ENCODE measurements around the gene IFNLR1.

Gene IFNLR1

DNA sequence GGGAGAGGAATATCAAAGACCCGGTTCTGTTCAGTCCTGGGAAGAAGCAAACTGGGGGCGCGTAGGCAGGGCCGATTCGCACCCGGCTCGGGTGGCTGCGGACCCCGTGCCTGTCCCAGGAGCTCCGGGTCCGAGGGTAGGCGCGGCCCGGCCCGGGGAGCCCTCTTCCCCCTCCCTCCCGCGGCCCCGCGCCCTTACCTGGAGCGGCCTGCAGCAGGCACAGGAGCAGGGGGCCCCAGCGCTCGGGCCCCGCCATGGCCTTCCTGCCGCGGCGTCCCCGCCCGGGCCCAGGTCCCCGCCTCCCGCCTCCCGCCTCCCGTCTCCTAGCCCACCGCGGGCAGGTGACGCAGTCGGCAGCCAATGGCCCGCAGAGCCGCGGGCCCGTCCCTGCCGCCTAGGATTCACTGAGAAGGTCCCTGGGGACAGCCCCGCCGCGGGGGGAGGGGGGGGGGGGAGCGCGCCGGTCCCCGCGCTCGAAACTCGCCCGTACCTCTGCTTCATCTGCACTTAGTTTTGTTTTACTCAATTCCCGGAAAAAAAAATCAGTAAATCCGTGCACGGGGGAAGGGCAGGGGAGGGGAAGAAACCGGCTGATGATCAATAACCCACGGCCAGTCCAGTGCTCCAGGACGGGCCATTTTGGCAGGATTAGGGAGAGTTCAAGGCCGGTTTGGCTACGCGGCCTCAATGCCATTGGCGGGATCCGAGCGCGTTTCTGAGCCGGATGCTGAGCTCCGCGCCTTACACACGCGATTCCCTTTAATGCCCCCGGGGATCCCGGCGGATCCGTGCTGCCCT, at the start of gene IFNLR1:
Gene IFNLR1 (minus strand): TSS at position 297 of the 798 bp plus-strand sequence. CDS start 41 bp downstream, at position 256.
- no peak for TF ChIP-seq CTCF (IDR thresholded peaks at IDR 0.05)
- peak within 1 kb of the TSS; percentile 79 for H3K4me3 ChIP-seq
- no peak for DNase-seq (ENCODE audit: low spot score)
- H3K27ac ChIP-seq, result no peak within 1 kb of the TSS

DNA sequence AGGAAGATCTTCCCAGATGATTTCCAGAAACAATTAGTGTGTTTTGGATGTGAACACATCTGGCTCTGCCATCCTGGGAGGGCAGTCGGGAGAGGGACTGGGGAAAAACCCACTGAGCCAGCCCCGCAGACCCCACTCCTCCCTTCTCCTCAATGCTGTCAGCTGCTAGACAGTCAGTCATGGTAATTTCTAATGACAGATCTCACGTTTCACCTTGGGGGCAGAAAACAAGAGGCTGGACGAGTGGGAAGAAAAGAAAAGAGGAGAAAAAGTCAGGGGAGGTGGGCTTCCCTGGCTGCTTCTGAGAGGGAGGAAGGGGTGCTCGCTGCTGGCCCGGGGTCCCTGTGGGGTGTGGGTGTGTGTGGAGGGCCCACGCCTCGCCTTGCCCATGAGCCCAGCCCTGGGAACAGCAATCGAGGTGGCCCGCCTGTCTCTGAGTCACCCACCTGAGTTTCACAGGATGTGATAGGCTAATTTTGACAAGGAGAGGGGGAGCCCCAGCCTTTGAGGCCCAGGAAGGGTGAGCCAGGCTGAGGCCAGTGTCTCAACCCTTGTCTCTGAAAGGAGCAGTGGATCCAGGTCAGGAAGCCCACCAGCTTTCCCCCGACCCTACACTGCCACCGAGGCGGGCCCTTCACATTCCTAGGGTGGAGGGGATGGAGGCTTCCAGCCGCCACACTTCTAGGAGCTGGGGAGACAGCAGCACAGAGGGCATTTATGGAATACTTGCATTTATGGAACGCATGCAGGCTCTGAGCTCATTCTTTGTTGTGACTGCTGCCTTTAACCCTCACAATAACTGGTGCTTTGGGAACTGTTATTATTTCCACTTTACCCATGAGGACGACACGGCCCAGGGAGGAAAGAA, 49.1 kb upstream of the IFNLR1 start:
- no peak for TF ChIP-seq CTCF (IDR thresholded peaks at IDR 0.05)
- no peak overlapping the region for H3K4me3 ChIP-seq
- DNase-seq (ENCODE audit: low spot score), result no peak
- no peak overlapping the region for H3K27ac ChIP-seq

- TF ChIP-seq CTCF (IDR thresholded peaks at IDR 0.05), result no peak
- H3K4me3 ChIP-seq, result no peak overlapping the region
- DNase-seq (ENCODE audit: low spot score), result no peak
- H3K27ac ChIP-seq, result no peak overlapping the region
Observed at GRCh38 chr1:24233684-24234600, 46.9 kb upstream of the IFNLR1 start.

- no peak overlapping the region for H3K4me3 ChIP-seq
- TF ChIP-seq CTCF (IDR thresholded peaks at IDR 0.05), result no peak
- H3K27ac ChIP-seq, result no peak overlapping the region
- DNase-seq (ENCODE audit: low spot score), result no peak
Observed at GRCh38 chr1:24231701-24232100, 44.6 kb upstream of the IFNLR1 start.

DNA sequence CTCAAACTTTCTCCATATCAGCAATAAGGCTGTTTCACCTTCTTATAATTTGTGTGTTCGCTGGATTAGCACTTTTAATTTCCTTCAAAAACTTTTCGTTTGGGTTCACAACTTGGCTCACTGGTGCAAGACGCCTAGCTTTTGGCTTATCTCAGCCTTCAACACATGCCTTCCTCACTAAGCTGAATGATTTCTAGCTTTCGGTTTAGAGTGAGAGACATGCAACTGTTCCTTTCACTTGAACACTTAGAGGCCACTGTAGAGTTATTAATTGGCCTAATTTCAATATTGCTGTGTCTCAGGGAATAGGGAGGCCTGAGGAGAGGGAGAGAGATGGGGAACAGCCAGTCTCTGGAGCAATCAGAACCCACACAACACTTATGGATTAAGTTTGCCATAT, 41.2 kb upstream of the IFNLR1 start:
- DNase-seq (ENCODE audit: low spot score), result no peak
- no peak for TF ChIP-seq CTCF (IDR thresholded peaks at IDR 0.05)
- Histone ChIP-seq H3K27ac (no peak overlapping the region), H3K4me3 (no peak overlapping the region)

GRCh38 chr1:24226749-24227148, 39.7 kb upstream of the IFNLR1 start:
- Histone ChIP-seq H3K27ac (no peak overlapping the region), H3K4me3 (no peak overlapping the region)
- no peak for TF ChIP-seq CTCF (IDR thresholded peaks at IDR 0.05)
- no peak for DNase-seq (ENCODE audit: low spot score)

Measured in coronary artery (tissue), 2 donors.